Prostate gland (tissue), 2 donors: Measurements from ENCODE around the gene TMEM120B.

Experiments used
- POLR2A ChIP-seq: fragments of 450-650 bp; IDR thresholded peaks from one replicate; pipeline ENCODE4 v1.6.1; 2016; ENCODE audit warnings: antibody characterized with exemption, mild to moderate bottlenecking
- POLR2AphosphoS5 ChIP-seq: sonication (generic); formaldehyde crosslinking; IDR thresholded peaks from one replicate; pipeline ENCODE4 v1.6.1; 2017; ENCODE audit warnings: antibody characterized with exemption
- TF ChIP-seq, protein P1 (sequence below), 4 experiments: fragments of 200-600 bp in 2 of 4; fragments of 450-650 bp in 2 of 4; sonication (generic) in 2 of 4; IDR thresholded peaks; 1 replicate in 3 of 4; 2 replicates in 1 of 4; pipeline ENCODE4 v1.5.1; 2016 to 2019; ENCODE audit warnings: antibody characterized with exemption in 4 of 4, mild to moderate bottlenecking in 2 of 4, moderate library complexity in 2 of 4

GRCh38 chr12:121702944-121703343, 9.6 kb upstream of the TMEM120B start:
- TF ChIP-seq, protein P1, sequence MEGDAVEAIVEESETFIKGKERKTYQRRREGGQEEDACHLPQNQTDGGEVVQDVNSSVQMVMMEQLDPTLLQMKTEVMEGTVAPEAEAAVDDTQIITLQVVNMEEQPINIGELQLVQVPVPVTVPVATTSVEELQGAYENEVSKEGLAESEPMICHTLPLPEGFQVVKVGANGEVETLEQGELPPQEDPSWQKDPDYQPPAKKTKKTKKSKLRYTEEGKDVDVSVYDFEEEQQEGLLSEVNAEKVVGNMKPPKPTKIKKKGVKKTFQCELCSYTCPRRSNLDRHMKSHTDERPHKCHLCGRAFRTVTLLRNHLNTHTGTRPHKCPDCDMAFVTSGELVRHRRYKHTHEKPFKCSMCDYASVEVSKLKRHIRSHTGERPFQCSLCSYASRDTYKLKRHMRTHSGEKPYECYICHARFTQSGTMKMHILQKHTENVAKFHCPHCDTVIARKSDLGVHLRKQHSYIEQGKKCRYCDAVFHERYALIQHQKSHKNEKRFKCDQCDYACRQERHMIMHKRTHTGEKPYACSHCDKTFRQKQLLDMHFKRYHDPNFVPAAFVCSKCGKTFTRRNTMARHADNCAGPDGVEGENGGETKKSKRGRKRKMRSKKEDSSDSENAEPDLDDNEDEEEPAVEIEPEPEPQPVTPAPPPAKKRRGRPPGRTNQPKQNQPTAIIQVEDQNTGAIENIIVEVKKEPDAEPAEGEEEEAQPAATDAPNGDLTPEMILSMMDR (IDR thresholded peaks at IDR 0.05): no peak
- TF ChIP-seq POLR2A: no peak
- no peak for TF ChIP-seq POLR2AphosphoS5
